ENCODE data around the gene AP2A2. TPM values are rescaled to one million over a fixed set of nuclear protein-coding genes. Genes with fewer than 3 reads are reported as not detected.

The AP2A2 gene
- total RNA-seq, 4 donors from 2014 or later = 70.5 to 130 (median 102) TPM

DNA sequence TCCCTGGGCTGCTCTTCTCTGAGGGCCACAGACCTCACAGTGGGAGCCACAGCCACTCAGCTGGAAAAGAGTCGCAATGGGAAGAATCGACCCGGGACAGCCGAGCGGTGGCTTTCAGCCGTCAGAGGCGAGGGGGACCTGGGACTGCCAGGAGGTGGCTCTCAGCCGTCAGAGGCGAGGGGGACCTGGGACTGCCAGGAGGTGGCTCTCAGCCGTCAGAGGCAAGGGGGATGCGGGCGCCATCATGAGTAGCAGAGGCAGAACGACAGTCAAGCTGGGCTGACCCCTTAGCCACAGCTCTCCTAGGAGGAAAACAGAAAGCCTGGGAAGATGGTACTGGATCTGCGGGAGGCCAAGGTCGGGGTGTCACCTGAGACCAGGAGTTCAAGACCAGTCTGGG, 134.1 kb downstream of the AP2A2 start:
- Histone ChIP-seq H3K27ac (peak overlapping the region; percentile 70 to 82 (median 78)), H3K4me1 (peaks cover 9 to 31% (median 17%) of the 10 kb centered on the region in 4 donors), H3K9me3 (peaks cover 0 to 3% of the 10 kb centered on the region in 2 donors), H3K4me3 (no peak overlapping the region), H3K27me3 (peaks cover 2% of the 10 kb centered on the region), H3K36me3 (no peaks in the 10 kb centered on the region)
- no peak for DNase-seq
- in situ Hi-C loops (cut with MboI; ENCODE audit: low pct_ligation_motif_present in 1 of 4, low pct_unique_long_range_greater_than_20kb in 1 of 4, low sequenced_read_pairs in 3 of 4) = no loop called here
- TF ChIP-seq EP300 (IDR thresholded peaks at IDR 0.05; ENCODE audit: low read depth) = no peak
- no peak for TF ChIP-seq POLR2A (IDR thresholded peaks at IDR 0.05)
- TF ChIP-seq, protein P1, sequence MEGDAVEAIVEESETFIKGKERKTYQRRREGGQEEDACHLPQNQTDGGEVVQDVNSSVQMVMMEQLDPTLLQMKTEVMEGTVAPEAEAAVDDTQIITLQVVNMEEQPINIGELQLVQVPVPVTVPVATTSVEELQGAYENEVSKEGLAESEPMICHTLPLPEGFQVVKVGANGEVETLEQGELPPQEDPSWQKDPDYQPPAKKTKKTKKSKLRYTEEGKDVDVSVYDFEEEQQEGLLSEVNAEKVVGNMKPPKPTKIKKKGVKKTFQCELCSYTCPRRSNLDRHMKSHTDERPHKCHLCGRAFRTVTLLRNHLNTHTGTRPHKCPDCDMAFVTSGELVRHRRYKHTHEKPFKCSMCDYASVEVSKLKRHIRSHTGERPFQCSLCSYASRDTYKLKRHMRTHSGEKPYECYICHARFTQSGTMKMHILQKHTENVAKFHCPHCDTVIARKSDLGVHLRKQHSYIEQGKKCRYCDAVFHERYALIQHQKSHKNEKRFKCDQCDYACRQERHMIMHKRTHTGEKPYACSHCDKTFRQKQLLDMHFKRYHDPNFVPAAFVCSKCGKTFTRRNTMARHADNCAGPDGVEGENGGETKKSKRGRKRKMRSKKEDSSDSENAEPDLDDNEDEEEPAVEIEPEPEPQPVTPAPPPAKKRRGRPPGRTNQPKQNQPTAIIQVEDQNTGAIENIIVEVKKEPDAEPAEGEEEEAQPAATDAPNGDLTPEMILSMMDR (IDR thresholded peaks at IDR 0.05) = no peak
- intact Hi-C loops (cut with DNase I; ENCODE audit: low total_unique reads) = loop anchor here (10.0 kb wide), 1 partner anchor 205 kb away; no protein-coding TSS in a partner anchor
- 82 to 87% methylated on average over 6 to 15 of the region's 15 CpGs for WGBS, 2 donors (ENCODE audit: low coverage in 1 of 2)

DNA sequence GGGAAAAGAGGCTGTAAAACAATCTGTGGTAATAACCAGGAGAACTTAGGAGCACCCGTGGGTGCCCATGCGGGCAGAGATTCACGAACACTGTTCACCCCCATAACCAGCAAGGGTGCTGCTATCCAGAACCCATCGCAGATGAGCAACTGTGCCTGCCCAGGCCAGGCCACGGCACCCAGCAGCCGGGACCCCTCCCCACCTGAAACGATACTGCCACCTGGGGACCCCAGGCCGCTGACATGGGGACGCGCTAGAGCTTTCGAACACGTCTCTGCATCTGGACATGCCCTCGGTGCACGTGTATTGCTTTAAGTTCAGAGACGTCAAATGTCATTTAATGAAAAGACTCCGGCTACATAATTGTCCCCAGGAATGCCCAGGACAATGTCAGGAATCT, 134.7 kb downstream of the AP2A2 start:
- intact Hi-C loops (cut with DNase I; ENCODE audit: low total_unique reads) (no loop called here), in situ Hi-C loops (cut with MboI; ENCODE audit: low pct_ligation_motif_present in 1 of 4, low pct_unique_long_range_greater_than_20kb in 1 of 4, low sequenced_read_pairs in 3 of 4) (no loop called here)
- peaks cover 6 to 24% (median 11%) of the 10 kb centered on the region in 4 donors for H3K4me1 ChIP-seq
- no peak for DNase-seq
- H3K36me3 ChIP-seq = no peaks in the 10 kb centered on the region
- WGBS, 2 donors (ENCODE audit: low coverage in 1 of 2) = 73 to 76% methylated on average over 5 to 12 of the region's 16 CpGs
- no peak for TF ChIP-seq EP300 (IDR thresholded peaks at IDR 0.05; ENCODE audit: low read depth)
- TF ChIP-seq POLR2AphosphoS5 (IDR thresholded peaks at IDR 0.05) = no peak
- TF ChIP-seq, protein P1 (IDR thresholded peaks at IDR 0.05) = no peak
- no peak for TF ChIP-seq POLR2A (IDR thresholded peaks at IDR 0.05)
- H3K27me3 ChIP-seq = peaks cover under 1% of the 10 kb centered on the region
- peak overlapping the region; percentile 70 to 82 (median 78) for H3K27ac ChIP-seq
- H3K9me3 ChIP-seq = peaks cover 0 to 3% of the 10 kb centered on the region in 2 donors
- no peak overlapping the region for H3K4me3 ChIP-seq

DNA sequence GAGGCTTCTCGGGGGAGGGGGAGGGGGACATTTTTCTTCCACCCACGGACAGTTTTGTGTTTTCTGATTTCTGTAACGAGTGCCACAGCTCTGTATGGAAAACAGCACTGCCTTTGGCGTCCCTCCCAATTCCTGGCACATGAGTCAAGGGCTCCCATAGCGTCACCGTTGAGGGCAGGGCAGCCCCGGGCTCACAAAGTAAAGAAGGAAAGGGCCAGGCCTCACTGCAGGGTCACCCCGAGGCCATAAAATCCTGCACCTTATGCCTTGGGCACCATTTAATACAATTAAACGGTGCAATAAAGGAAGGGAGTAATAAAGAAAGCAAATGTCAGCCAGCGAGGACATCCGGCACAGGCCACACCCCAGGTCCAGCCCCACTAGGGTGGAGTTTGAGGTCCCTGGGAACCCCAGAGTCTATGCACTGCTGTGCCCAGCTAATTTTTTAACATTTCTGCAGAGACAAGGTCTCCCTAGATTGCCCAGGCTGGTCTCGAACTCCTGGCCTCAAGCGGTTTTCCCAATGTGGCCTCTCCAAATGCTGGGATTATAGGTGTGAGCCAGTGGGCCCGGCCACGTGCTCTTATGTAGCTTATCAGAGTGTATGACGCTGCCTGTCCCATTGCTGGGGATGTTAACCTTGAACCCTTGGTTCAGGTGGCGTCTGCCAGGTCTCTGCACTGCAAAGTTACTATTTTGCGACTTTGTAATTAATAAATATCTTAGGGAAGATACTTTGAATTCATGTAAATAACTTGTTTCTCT, 135.4 kb downstream of the AP2A2 start:
- H3K4me1 ChIP-seq = peaks cover 5 to 20% (median 11%) of the 10 kb centered on the region in 4 donors
- peak in 2 of 3 donors; percentile 66 to 68 for TF ChIP-seq POLR2AphosphoS5 (IDR thresholded peaks at IDR 0.05)
- TF ChIP-seq POLR2A (IDR thresholded peaks at IDR 0.05) = peak; percentile 56
- TF ChIP-seq, protein P1 (IDR thresholded peaks at IDR 0.05) = no peak
- peak; percentile 82 for TF ChIP-seq EP300 (IDR thresholded peaks at IDR 0.05; ENCODE audit: low read depth)
- peaks cover 0 to 3% of the 10 kb centered on the region in 2 donors for H3K9me3 ChIP-seq
- intact Hi-C loops (cut with DNase I; ENCODE audit: low total_unique reads) = no loop called here
- peak; percentile 92 for DNase-seq
- H3K27me3 ChIP-seq = peaks cover 4% of the 10 kb centered on the region
- H3K27ac ChIP-seq = peak overlapping the region; percentile 70 to 82 (median 78)
- WGBS, 2 donors (ENCODE audit: low coverage in 1 of 2) = 48 to 70% methylated on average over 3 to 18 of the region's 18 CpGs
- in situ Hi-C loops (cut with MboI; ENCODE audit: low pct_ligation_motif_present in 1 of 4, low pct_unique_long_range_greater_than_20kb in 1 of 4, low sequenced_read_pairs in 3 of 4) = no loop called here
- no peak overlapping the region for H3K4me3 ChIP-seq
- H3K36me3 ChIP-seq = no peaks in the 10 kb centered on the region

Small RNA genes within 50 kb of the gene (small RNA-seq; reads per million reads assigned to genes)
- 0 reads per million in 4 donors for gene RNU6-1025P

Other genes starting within 250 kb of the AP2A2 start
- gene DEAF1, start 230.6 kb upstream of the AP2A2 start, total RNA-seq = 10 to 100 TPM; 24.4 to 84.5 (median 34.0) TPM
- gene TMEM80, start 230.1 kb upstream of the AP2A2 start, total RNA-seq = 100 to 1,000 TPM in 1 of 4 donors, 10 to 100 TPM in 3; 19.3 to 121 (median 41.8) TPM
- gene EPS8L2, start 219.6 kb upstream of the AP2A2 start, total RNA-seq = 1,000 to 10,000 TPM in 1 of 4 donors, 100 to 1,000 TPM in 3; 257 to 1,130 (median 322) TPM
- gene TALDO1, start 178.4 kb upstream of the AP2A2 start, total RNA-seq = 100 to 1,000 TPM; 124 to 164 (median 141) TPM
- gene GATD1, start 148.4 kb upstream of the AP2A2 start, total RNA-seq = 100 to 1,000 TPM in 1 of 4 donors, 10 to 100 TPM in 3; 28.0 to 239 (median 38.4) TPM
- gene CEND1, start 135.8 kb upstream of the AP2A2 start, total RNA-seq = 1 to 10 TPM in 1 of 4 donors, under 1 TPM in 1, not detected in 2; 0.79 to 1.2 TPM
- gene SLC25A22, start 127.6 kb upstream of the AP2A2 start, total RNA-seq = 10 to 100 TPM in 2 of 4 donors, 1 to 10 TPM in 2; 6.0 to 28.3 (median 9.7) TPM
- gene PIDD1, start 120.6 kb upstream of the AP2A2 start, total RNA-seq = 100 to 1,000 TPM in 2 of 4 donors, 10 to 100 TPM in 2; 26.0 to 185 (median 70.5) TPM
- gene RPLP2, start 115.9 kb upstream of the AP2A2 start, total RNA-seq = 100 to 1,000 TPM; 273 to 670 (median 466) TPM
- 100 to 1,000 TPM in 3 of 4 donors, 10 to 100 TPM in 1; 61.7 to 821 (median 134) TPM for gene PNPLA2, start 107.0 kb upstream of the AP2A2 start, total RNA-seq
- 100 to 1,000 TPM in 3 of 4 donors, 10 to 100 TPM in 1; 82.7 to 373 (median 210) TPM for gene CRACR2B, start 98.0 kb upstream of the AP2A2 start, total RNA-seq
- gene CD151, start 92.9 kb upstream of the AP2A2 start, total RNA-seq = 100 to 1,000 TPM; 252 to 650 (median 429) TPM
- 10 to 100 TPM in 3 of 4 donors, 1 to 10 TPM in 1; 9.7 to 66.6 (median 32.7) TPM for gene POLR2L, start 83.3 kb upstream of the AP2A2 start, total RNA-seq
- gene TSPAN4, start 83.0 kb upstream of the AP2A2 start, total RNA-seq = 10 to 100 TPM; 25.1 to 75.0 (median 32.4) TPM
- gene CHID1, start 15.1 kb upstream of the AP2A2 start, total RNA-seq = 10 to 100 TPM; 15.3 to 58.2 (median 41.4) TPM
- not detected for gene MUC6, start 110.8 kb downstream of the AP2A2 start, total RNA-seq
- gene MUC2, start 149.0 kb downstream of the AP2A2 start, total RNA-seq = 100 to 1,000 TPM; 269 to 910 (median 671) TPM
- gene MUC5AC, start 232.1 kb downstream of the AP2A2 start, total RNA-seq = not detected